Hippocampal formation (tissue), 2 donors: ENCODE data around the gene OR5I1.
"Not testable (repeated sequence)": the region's sequence is repeated elsewhere in the genome, so short reads cannot be mapped to it uniquely, and the experiment has no call there.

ENCODE experiments used
- DNase-seq, 2 donors: peaks; one replicate each; lab custom pipeline; 2025; lab: John Stamatoyannopoulos, UW

The OR5I1 gene

GRCh38 chr11:55936300-55936699 is at the start of gene OR5I1:
OR5I1 (minus strand) TSS chr11:55936400; CDS start chr11:55936400, 0 bp downstream.
- no peak for DNase-seq

GRCh38 chr11:55970935-55971334 is 34.7 kb upstream of the OR5I1 start:
- DNase-seq, result no peak

- DNase-seq, result no peak
Observed at GRCh38 chr11:55969845-55970244, 33.6 kb upstream of the OR5I1 start, which contains the start of gene OR10AG1. OR10AG1 (minus strand) TSS chr11:55969945; CDS start chr11:55969907, 38 bp downstream.

DNA sequence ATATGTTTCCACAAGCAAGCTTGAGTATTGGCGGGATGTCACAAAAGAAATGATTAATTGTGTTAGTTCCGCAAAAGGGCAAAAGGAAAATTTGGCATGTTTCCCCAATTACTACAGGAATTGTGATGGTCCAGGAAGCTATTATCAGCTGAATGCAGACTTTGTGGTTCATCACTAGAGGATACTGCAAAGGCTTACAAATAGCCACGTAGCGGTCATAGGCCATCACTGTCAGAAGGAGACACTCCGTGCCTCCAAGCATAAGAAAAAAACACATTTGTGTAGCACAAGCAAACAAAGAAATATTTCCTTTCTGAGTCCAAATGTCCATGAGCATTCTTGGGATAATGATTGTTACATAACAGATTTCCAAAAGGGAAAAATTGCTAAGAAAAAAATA is 31.7 kb upstream of the OR5I1 start:
- no peak for DNase-seq

DNA sequence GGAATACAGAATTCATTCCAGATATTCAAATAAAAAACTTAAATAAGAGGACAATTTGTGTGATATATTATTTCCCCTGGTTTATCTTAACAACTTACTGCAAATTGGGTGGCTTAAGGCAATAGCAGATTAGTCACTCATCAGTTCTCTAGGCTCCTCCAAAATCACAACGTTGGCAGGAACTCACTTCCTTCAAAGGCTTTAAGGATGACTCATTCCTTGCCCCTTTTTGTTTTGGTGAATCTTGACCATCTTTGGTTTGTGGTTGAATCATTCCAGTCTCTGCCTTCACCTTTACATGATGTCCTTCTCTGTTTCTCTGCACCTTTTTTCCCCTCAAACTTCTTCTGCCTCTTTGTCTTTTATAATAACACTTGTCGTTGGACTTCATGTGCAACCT is 30.2 kb upstream of the OR5I1 start:
- DNase-seq, result no peak

GRCh38 chr11:55956521-55956920 is 20.3 kb upstream of the OR5I1 start:
- DNase-seq, result no peak

GRCh38 chr11:55949330-55949729 is 13.1 kb upstream of the OR5I1 start:
- no peak for DNase-seq

DNA sequence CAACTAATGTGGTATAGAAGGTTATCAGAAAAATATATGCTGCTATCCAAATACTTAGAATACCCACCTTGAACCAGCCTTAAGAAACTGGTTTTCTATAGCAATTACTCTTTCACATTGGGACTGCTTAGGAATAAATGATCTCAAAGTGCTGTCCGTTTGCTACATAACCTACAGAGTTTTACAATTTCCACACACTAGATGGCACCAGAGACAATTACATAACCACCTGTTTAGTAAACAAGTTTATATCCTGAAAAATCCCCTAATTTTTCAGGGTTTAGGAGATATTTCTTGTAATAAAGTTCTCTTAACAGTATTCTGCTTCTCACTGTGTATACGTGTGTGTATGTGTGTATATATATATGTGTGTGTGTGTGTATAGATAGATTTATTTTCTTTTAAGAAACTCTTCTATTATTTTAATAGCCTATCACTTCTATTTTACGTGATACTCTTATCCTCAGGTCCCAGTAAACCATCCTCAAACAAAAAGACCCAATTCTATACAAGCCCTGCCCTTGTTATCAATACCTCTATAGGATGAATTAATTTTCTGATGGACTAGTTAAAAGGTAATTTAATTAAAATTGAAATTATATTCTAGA is 6.7 kb upstream of the OR5I1 start:
- peak in 1 of 2 donors; percentile 39 for DNase-seq

- no peak for DNase-seq
Observed at GRCh38 chr11:55920537-55920936, 15.7 kb downstream of the OR5I1 start.

DNA sequence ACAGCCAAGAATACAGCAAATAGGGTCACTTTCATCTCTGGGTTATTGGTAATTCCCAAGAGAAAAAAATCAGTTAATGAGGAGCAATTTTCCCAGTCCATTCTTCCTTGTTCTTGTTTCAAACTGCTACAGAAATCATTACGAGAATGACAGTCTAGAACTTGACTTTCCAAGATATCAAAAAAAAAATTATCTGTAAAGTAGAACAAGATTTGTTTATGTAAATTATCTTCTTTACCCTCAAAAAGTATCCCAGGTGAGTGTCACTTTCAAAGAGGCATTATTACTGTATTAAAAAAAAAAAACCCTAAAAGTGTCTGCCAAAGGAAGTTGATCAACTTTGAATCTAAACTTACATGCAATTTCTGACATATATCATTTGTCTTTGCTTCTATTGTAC is 21.7 kb downstream of the OR5I1 start, which contains the start of gene OR5W2:
TSS of gene OR5W2 (minus strand) at position 101 of the 400 bp plus-strand sequence. CDS start at position 101, 0 bp downstream.
- DNase-seq, result no peak

- no peak for DNase-seq
Observed at GRCh38 chr11:55902308-55902707, 33.9 kb downstream of the OR5I1 start.

- no peak for DNase-seq
Observed at GRCh38 chr11:55895216-55895615, 41.0 kb downstream of the OR5I1 start.

DNA sequence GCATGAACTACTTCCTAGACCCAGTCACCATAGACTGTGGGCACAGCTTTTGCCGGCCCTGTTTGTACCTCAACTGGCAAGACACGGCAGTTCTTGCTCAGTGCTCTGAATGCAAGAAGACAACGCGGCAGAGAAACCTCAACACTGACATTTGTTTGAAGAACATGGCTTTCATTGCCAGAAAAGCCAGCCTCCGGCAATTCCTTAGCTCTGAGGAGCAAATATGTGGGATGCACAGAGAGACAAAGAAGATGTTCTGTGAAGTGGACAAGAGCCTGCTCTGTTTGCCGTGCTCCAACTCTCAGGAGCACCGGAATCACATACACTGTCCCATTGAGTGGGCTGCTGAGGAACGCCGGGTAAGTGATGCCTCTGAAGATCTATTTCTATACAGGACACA is 50.7 kb downstream of the OR5I1 start:
- not testable (repeated sequence) for DNase-seq
